ENCODE measurements around the gene BTBD16. TPM values are rescaled to one million over a fixed set of nuclear protein-coding genes. Genes with fewer than 3 reads are reported as not detected.

BTBD16 gene
- total RNA-seq, 2 experiments from 2014 or later = 0.06 TPM; not detected in 1

GRCh38 chr10:122296363-122297120, 25.4 kb downstream of the BTBD16 start:
- no TSS peak for BruUV-seq (replicated peaks)
- Histone ChIP-seq H3K36me3 (ENCODE audit: insufficient read depth, low read length) (no peaks in the 10 kb centered on the region), H3K9me2 (ENCODE audit: insufficient read depth, low read length) (no peaks in the 10 kb centered on the region), H3K4me3 (ENCODE audit: low read depth, low read length, poor library complexity, severe bottlenecking) (no peak overlapping the region), H3K79me2 (ENCODE audit: insufficient read depth, low read depth, low read length) (no peaks in the 10 kb centered on the region), H2AFZ (ENCODE audit: low read length) (no peak overlapping the region), H3K27ac (ENCODE audit: low read depth, low read length, poor library complexity, severe bottlenecking) (no peak overlapping the region), H3K4me1 (ENCODE audit: insufficient read depth, low read length, poor library complexity, severe bottlenecking) (peaks cover 8% of the 10 kb centered on the region), H3K4me2 (ENCODE audit: low read length) (no peak overlapping the region), H4K20me1 (ENCODE audit: insufficient read depth, low read length) (no peaks in the 10 kb centered on the region), H3K9me3 (ENCODE audit: low read length) (no peaks in the 10 kb centered on the region)
- no peak for DNase-seq (ENCODE audit: low spot score)
- POLR2A ChIA-PET = interaction anchor here (0.6 to 1.3 kb wide), 3 partner anchors 26 to 48 kb away, joined by 3 to 4 read pairs (median 3); partner anchors contain the start of gene BTBD16
- intact Hi-C loops (cut with micrococcal nuclease; ENCODE audit: unreplicated experiment) = no loop called here
- CTCF ChIA-PET (ENCODE audit: unreplicated experiment) = interaction anchor here (0.5 kb wide), 1 partner anchor 847 kb away, joined by 3 read pairs; no protein-coding TSS in a partner anchor
- TF ChIP-seq CTCF (conservative IDR thresholded peaks at IDR 0.05; ENCODE audit: low read length) (no peak), EZH2phosphoT487 (IDR thresholded peaks at IDR 0.05; ENCODE audit: borderline replicate concordance, low read depth, low read length) (no peak)

GRCh38 chr10:122297583-122297982, 26.5 kb downstream of the BTBD16 start:
- Histone ChIP-seq H4K20me1 (ENCODE audit: insufficient read depth, low read length) (no peaks in the 10 kb centered on the region), H2AFZ (ENCODE audit: low read length) (no peak overlapping the region), H3K4me1 (ENCODE audit: insufficient read depth, low read length, poor library complexity, severe bottlenecking) (peaks cover 8% of the 10 kb centered on the region), H3K4me2 (ENCODE audit: low read length) (no peak overlapping the region), H3K79me2 (ENCODE audit: insufficient read depth, low read depth, low read length) (no peaks in the 10 kb centered on the region), H3K4me3 (ENCODE audit: low read depth, low read length, poor library complexity, severe bottlenecking) (no peak overlapping the region), H3K27ac (ENCODE audit: low read depth, low read length, poor library complexity, severe bottlenecking) (no peak overlapping the region), H3K36me3 (ENCODE audit: insufficient read depth, low read length) (no peaks in the 10 kb centered on the region), H3K9me3 (ENCODE audit: low read length) (no peaks in the 10 kb centered on the region), H3K9me2 (ENCODE audit: insufficient read depth, low read length) (no peaks in the 10 kb centered on the region)
- CTCF ChIA-PET (ENCODE audit: unreplicated experiment) = no interaction called here
- DNase-seq (ENCODE audit: low spot score) = no peak
- POLR2A ChIA-PET = interaction anchor here (0.7 kb wide), 1 partner anchor 1369 kb away, joined by 3 read pairs; the partner anchor contains the start of gene GPR26
- BruUV-seq (replicated peaks) = no TSS peak
- intact Hi-C loops (cut with micrococcal nuclease; ENCODE audit: unreplicated experiment) = no loop called here
- TF ChIP-seq EZH2phosphoT487 (IDR thresholded peaks at IDR 0.05; ENCODE audit: borderline replicate concordance, low read depth, low read length) (no peak), CTCF (conservative IDR thresholded peaks at IDR 0.05; ENCODE audit: low read length) (no peak)

- intact Hi-C loops (cut with micrococcal nuclease; ENCODE audit: unreplicated experiment) = loop anchor here (1.0 to 2.0 kb wide), 3 partner anchors 77 to 267 kb away; partner anchors contain the start of gene PLEKHA1
- no peak for DNase-seq (ENCODE audit: low spot score)
- Histone ChIP-seq H3K27ac (ENCODE audit: low read depth, low read length, poor library complexity, severe bottlenecking) (no peak overlapping the region), H2AFZ (ENCODE audit: low read length) (no peak overlapping the region), H3K79me2 (ENCODE audit: insufficient read depth, low read depth, low read length) (no peaks in the 10 kb centered on the region), H3K9me3 (ENCODE audit: low read length) (no peaks in the 10 kb centered on the region), H3K36me3 (ENCODE audit: insufficient read depth, low read length) (no peaks in the 10 kb centered on the region), H3K4me3 (ENCODE audit: low read depth, low read length, poor library complexity, severe bottlenecking) (no peak overlapping the region), H3K4me2 (ENCODE audit: low read length) (no peak overlapping the region), H3K4me1 (ENCODE audit: insufficient read depth, low read length, poor library complexity, severe bottlenecking) (peaks cover 8% of the 10 kb centered on the region), H3K9me2 (ENCODE audit: insufficient read depth, low read length) (no peaks in the 10 kb centered on the region), H4K20me1 (ENCODE audit: insufficient read depth, low read length) (no peaks in the 10 kb centered on the region)
- BruUV-seq (replicated peaks) = no TSS peak
- POLR2A ChIA-PET = interaction anchor here (1.5 to 1.9 kb wide), 2 partner anchors 14 to 136 kb away, joined by 4 to 8 read pairs; no protein-coding TSS in a partner anchor
- CTCF ChIA-PET (ENCODE audit: unreplicated experiment) = interaction anchor here (1.3 to 1.7 kb wide), 3 partner anchors 135 to 267 kb away, joined by 6 to 15 read pairs (median 7); no protein-coding TSS in a partner anchor
- no peak for TF ChIP-seq CTCF (conservative IDR thresholded peaks at IDR 0.05; ENCODE audit: low read length)
- TF ChIP-seq EZH2phosphoT487 (IDR thresholded peaks at IDR 0.05; ENCODE audit: borderline replicate concordance, low read depth, low read length) = no peak
These were observed 27.1 kb downstream of the BTBD16 start for GRCh38 chr10:122298206-122298597.
